HCT116 (cell line): Measurements from ENCODE around the gene TOMM70.

Experiments used
- ATF3 ChIP-seq: IDR thresholded peaks from 2 replicates; pipeline ENCODE4 v1.6.1; 2012
- CBX3 ChIP-seq: IDR thresholded peaks from 2 replicates; pipeline ENCODE4 v1.6.1; 2012; ENCODE audit warnings: low read depth
- CTCF ChIP-seq, 3 experiments: fragments of 200-600 bp in 1 of 3; sonication (generic) in 1 of 3; IDR thresholded peaks in 2 of 3; conservative IDR thresholded peaks in 1 of 3; 2 replicates each; pipeline ENCODE4 v1.5.1; 2012 to 2017; ENCODE audit warnings: low read depth in 2 of 3, low read length in 2 of 3, antibody characterized with exemption in 1 of 3, borderline replicate concordance in 1 of 3, control low read depth in 1 of 3, mild to moderate bottlenecking in 1 of 3, mixed read lengths in 1 of 3, mixed run types in 1 of 3, moderate library complexity in 1 of 3; ENCODE audit not compliant: insufficient read depth in 1 of 3
- EZH2 ChIP-seq: fragments of 200-600 bp; sonication (generic); IDR thresholded peaks from 2 replicates; pipeline ENCODE4 v1.6.1; 2017; ENCODE audit warnings: antibody characterized with exemption, mixed run types
- EZH2phosphoT487 ChIP-seq: fragments of 200-600 bp; IDR thresholded peaks from 2 replicates; pipeline ENCODE4 v1.6.1; 2018; ENCODE audit warnings: antibody characterized with exemption, borderline replicate concordance
- JUND ChIP-seq: IDR thresholded peaks from 2 replicates; pipeline ENCODE4 v1.6.1; 2012
- POLR2A ChIP-seq: IDR thresholded peaks from 2 replicates; pipeline ENCODE4 v1.7.0; 2011; ENCODE audit warnings: borderline replicate concordance; ENCODE audit not compliant: insufficient read depth, insufficient read length; ENCODE audit errors: extremely low read depth
- POLR2AphosphoS5 ChIP-seq: IDR thresholded peaks from 2 replicates; pipeline ENCODE4 v1.6.1; 2011; ENCODE audit warnings: mild to moderate bottlenecking, low read depth, low read length, moderate library complexity
- SIN3A ChIP-seq: IDR thresholded peaks from 2 replicates; pipeline ENCODE4 v1.6.1; 2012; ENCODE audit warnings: low read depth
- SRF ChIP-seq: IDR thresholded peaks from 2 replicates; pipeline ENCODE4 v1.6.1; 2012; ENCODE audit warnings: low read depth
- YY1 ChIP-seq: IDR thresholded peaks from 2 replicates; pipeline ENCODE4 v1.6.1; 2011; ENCODE audit warnings: low read length, low read depth, moderate library complexity, mild to moderate bottlenecking; ENCODE audit not compliant: insufficient replicate concordance; ENCODE audit errors: extremely low read depth
- ZFX ChIP-seq: fragments of 450-650 bp; IDR thresholded peaks from 2 replicates; pipeline ENCODE4 v1.6.1; 2017
- ZNF274 ChIP-seq: fragments of 200-500 bp; sonication (Bioruptor generic); IDR thresholded peaks from 2 replicates; pipeline ENCODE4 v1.6.1; 2014; ENCODE audit warnings: mild to moderate bottlenecking, low read depth, low read length, inconsistent platforms
- TF ChIP-seq, protein P1 (sequence below): IDR thresholded peaks from 2 replicates; pipeline ENCODE4 v1.6.1; 2012

GRCh38 chr3:100400419-100400779 lies 490 bp downstream of the TOMM70 start:
- no peak for TF ChIP-seq POLR2AphosphoS5
- no peak for TF ChIP-seq POLR2A
- no peak for TF ChIP-seq SIN3A
- no peak for TF ChIP-seq CBX3
- TF ChIP-seq, protein P1, sequence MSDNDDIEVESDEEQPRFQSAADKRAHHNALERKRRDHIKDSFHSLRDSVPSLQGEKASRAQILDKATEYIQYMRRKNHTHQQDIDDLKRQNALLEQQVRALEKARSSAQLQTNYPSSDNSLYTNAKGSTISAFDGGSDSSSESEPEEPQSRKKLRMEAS, result no peak
- no peak for TF ChIP-seq CTCF (IDR thresholded peaks at IDR 0.05 in 2 of 3, conservative IDR thresholded peaks at IDR 0.05 in 1 of 3; ENCODE audit: borderline replicate concordance in 1 of 3, insufficient read depth in 1 of 3, low read depth in 2 of 3, low read length in 2 of 3)
- TF ChIP-seq EZH2phosphoT487, result no peak
- no peak for TF ChIP-seq SRF
- no peak for TF ChIP-seq EZH2
- no peak; the same call in 1 of the 2 replicates for TF ChIP-seq ZFX
- no peak for TF ChIP-seq YY1
- TF ChIP-seq JUND, result no peak
- no peak for TF ChIP-seq ZNF274
- no peak for TF ChIP-seq ATF3
